Effector CD8-positive, alpha-beta T cell (primary cell): ENCODE results near the gene MPND.

Source experiments
- DNase-seq: peaks from one replicate; lab custom pipeline; 2025; lab: John Stamatoyannopoulos, UW

Gene MPND

DNA sequence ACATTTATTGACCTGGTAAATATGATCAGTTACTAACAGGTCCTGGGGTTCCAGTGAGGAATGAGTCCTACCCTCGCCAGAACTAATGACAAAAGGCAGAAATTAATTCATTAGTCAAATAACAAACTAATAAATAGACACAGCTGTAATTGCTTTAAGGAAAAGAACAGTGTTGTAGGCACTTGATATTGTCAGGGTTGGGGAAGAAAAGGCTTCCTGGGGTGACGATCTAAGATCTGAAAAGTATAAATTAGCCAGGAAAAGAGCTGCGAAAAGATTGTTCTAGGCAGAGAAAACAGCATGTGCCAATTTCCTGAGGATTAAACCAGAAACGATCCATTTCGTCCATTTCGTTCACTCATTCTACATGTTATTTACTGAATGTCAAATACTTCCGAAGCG lies 58.4 kb downstream of the MPND start:
- no peak for DNase-seq

DNA sequence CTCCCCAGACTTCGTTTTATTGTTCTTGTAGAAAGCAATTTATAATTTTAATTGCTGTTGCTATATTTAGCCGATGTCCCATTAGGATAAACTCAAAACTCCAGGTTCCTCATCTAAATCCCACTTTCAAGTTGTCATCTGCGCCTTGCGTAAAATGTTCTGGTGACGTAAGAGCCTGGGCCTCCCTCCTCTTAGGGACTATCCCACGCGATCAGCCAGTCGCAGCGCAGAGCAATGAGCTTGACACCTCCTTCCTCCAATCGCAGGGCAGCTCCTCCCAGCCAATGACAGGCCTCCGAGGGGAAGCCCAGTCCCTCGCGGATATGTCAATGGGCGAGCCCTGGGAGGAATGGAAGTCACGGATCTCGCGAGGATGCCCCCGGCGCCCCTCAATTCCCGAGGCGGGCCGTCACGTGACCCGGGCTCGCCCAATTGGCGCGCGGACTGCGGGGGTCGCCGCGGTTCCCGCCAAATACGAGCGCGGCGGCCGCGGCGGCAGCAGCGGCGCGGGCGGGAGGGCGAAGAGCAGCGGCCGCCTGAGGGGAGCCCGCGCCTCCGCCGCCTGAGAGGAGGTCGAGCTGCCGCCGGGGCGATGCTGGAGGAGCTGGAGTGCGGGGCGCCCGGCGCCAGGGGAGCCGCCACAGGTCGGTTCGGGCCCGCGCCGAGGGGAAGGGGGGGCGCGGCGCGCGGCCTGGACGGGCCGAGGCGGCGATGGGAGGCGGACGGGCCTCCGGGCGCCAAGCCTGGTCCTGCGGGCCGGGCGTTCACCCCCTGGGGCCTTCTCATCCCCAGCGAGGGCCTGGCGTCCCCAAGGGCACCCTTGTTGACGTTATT lies 59.0 kb downstream of the MPND start, which contains the start of gene CHAF1A:
TSS of gene CHAF1A (plus strand) at position 470 of the 834 bp plus-strand sequence. CDS start at position 593, 123 bp downstream.
- peak; percentile 99 for DNase-seq

DNA sequence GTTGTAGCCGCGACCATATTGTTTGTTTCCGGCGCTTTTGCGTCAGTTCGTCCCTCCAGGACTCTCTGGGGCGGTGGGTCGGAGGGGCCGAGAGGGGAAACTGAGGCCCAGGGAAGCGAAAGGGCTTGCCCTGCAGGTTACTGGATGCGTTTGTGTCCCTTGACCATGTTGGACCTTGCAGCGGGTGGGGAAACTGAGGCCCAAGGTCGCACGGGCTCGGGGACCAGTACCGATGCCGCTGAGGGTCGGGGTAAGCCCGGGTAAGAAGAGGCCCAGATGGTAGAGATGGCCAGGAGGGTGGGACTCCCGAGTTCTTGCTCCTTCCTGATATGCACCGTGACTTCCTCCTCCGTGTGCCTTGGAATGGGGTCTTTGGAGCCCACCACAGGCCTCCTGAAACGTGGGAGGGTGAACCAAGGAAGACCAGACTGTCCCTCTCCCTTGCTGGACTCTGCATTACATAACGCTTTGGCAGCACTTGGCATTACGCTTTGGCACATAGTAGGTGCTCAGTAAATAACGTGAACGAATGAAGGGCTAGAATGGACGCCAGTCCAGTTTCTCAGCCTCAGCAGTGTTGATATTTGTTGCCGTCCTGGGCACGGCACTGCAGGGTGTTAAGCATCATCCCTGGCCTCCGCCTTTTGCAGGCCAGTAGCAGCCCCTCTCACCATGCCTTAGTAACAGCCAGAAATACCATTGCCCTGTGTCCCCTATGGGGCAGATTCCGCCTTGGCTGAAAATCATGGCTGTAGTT lies 59.8 kb downstream of the MPND start:
- DNase-seq = no peak

DNA sequence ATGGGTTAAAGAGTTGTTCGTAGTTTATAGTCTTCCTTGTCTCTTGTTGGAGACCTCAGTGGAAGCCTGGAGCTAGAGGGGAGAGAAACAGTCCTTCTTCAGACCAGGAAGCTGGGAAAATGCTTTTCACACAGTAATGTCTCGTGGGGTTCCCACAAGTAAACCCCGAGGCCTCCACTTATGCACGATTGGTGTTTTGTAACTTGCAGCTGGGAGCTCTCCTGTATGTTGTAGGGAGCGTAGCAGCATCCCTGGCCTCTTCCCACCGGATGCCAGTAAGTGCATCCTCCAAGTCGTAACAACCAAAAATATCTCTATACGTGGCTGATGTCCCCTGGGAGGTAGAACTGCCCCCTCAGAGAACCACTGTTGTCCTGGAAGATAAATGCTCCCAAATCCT lies 62.6 kb downstream of the MPND start:
- no peak for DNase-seq

DNA sequence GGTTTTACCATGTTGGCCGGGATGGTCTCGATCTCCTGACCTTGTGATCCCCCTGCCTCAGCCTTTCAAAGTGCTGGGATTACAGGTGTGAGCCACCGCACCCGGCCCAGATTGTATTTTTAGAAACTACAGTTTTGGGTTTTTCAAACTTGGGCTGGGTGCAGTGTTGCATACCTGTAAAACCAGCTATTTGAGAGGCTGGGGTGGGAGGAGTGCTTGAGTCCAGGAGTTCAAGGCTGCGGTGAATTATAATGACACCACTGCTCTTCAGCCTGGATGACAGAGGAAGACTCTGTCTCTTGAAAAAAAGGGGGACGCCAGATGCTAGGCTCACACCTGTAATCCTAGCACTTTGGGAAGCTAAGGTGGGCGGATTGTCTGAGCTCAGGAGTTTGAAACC lies 63.3 kb downstream of the MPND start:
- DNase-seq = no peak

DNA sequence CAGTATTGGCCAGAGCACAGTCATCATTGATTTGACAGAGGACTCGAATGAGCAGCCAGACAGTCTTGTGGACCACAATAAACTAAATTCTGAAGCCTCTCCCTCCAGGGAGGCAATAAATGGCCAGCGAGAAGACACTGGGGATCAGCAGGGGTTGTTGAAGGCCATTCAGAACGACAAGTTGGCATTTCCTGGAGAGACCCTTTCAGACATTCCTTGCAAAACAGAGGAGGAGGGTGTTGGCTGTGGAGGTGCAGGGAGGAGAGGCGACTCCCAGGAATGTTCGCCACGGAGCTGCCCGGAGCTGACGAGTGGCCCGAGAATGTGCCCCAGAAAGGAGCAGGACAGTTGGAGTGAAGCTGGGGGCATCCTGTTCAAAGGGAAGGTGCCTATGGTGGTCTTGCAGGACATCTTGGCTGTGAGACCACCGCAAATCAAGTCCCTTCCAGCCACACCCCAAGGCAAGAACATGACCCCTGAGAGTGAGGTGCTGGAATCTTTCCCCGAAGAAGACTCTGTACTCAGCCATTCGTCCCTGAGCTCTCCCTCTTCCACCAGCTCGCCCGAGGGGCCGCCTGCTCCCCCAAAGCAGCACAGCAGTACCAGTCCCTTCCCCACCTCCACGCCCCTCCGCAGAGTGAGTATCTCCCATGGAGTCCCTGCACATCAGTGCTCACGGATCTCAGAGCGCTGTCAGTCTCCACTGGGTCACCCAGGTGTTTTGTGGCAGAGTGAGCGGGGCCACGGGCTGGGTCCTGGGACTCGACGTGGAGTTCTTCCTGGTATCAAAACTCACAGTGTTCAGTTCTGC lies 66.0 kb downstream of the MPND start:
- no peak for DNase-seq
